HG03520 (cell line): ENCODE measurements around the gene FOXN1.

Experiments used
- ATAC-seq: cut with Tn5 transposase; IDR thresholded peaks from one replicate; pipeline ENCODE4 v1.9.1; 2021; ENCODE audit warnings: mild to moderate bottlenecking, moderate library complexity; ENCODE audit not compliant: unreplicated experiment

The FOXN1 gene

DNA sequence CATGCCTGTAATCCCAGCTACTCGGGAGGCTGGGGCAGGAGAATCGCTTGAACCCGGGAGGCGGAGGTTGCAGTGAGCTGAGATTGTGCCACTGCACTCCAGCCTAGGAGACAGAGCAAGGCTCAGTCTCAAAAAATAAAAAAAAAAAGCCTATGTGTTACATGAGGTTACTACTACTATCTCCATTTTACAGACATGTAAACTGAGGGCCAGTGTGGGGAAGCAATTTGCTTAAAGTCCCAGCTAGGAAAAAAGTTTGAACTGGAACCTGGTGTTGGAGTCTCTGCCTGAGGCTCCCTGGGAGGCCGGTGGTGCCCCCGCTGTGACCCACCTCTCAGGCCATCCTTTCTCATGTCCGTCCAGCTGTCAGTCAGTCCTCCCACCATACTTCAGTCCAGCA is 28.2 kb upstream of the FOXN1 start:
- ATAC-seq = no peak

DNA sequence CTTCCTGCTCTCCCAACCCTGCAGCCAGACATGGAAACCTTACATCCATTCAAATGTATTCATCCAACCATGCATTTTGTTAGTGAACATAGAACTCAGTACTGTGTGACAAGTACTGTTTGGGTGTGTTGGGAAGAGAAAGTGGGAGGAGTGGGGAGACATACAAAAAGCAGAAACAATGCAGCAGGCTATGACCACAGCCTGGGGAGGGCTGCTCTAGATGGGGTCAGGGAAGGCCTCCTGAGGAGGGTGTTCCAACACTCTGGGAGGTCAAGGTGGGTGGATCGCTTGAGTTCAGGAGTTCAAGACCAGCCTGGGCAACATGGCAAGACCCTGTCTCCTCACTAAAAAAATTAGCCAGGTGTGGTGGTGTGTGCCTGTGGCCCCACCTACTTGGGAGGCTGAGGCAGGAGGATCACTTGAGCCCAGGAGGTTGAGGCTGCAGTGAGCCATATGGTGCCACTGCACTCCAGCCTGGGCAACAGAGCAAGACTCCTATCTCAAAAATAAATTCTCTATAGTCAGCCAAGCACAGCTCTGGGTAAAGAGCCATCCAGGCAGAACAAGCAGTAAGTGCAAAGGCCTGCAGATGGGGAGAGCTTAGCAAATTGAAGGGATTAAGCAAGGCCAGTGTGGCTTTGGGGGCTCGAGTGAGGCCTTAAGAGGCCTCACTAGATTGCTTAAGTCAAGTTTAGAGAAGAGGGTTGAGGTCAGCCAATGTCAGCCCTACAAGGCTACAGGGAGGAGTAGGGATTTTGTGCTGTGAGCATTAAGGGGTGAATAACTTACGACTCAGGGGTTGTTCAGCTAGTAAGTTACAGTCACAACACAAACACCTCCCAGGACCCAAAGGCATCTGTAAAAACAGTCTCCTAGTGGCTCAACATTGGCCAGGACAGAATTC is 27.2 kb upstream of the FOXN1 start:
- ATAC-seq = no peak

DNA sequence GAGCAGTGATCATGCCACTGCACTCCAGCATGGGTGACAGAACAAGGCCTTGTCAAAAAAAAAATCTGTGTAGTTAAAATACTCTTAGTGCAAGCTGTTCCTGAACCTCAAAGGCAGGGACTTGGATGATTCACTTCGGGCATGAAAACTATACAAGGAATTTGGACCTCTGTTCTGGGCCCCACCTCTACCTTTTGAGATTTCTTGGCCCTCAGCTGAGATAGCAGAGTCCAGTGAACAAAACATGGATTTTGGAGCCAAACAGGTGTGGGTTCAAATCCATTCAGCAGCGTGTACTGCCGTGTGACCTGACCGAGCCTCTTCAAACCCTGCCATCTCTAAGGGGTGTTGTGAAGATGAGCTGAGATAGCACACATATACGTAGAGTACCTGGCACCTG is 25.9 kb upstream of the FOXN1 start:
- no peak for ATAC-seq

DNA sequence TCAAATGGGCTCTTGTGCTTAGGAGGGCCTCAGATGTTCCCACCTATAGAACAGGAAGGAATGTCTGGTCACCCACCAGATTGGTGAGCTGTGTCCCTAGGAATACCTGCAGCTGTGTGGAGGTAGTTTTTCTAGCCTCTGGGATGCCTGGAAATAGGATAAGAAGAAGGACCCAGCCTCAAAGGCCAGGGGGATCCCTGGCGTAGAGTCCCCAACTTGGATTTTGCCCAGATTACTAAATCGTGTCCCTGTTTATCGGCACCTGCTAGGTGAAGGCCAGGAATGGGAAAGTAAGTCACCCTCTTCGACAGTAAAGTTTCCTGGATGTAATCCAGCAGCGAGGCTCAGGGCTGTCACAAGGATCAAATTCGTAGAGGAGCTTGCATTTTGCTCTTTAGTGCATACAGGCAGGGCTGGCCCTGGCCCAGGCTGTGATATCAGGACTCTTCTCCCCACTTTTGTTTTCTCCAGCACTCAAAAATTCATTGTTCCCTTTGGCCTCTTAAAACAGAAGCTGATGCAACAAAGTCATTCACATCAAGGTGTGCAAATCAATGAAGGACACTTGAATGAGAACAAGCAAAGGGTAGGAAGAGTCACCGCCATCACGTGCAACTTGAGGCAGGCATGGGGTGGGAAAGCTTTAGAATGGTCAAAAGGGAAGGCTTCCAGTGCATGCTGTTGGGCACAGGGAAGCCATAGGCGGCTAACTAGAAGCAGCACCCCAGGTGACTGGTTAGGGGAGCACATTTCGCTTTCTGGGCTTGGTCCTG is 25.2 kb upstream of the FOXN1 start:
- no peak for ATAC-seq

DNA sequence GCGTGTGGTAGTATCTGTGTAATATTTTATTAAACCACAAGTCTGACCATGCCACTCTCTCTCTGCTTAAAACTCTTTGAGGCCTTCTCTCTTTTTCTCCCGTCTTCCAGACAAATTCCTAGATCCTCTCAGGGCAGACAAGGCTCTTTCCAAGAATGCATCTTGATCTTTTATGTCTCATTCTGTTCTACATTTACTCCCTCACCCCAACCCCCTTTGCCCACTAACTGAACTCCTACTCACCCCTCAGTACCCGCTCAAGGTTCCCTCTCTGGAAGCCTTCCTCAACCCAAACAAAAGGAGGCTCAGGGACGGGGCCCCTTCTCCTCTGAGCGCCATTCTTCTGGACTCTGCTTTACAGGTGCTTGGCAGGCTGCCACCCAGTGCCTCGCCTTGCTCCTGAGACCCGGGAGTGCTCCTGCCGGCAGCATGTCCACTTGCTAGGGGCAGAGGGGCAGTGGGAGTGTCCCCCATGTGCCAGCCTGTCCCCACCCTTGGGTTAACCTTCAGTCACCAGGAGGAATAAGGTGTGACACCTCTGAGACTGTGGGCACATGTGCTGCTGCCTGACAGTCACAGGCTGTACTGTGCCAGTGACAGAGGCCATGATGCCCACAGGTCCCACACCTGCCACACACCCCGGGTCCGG is 23.5 kb upstream of the FOXN1 start:
- no peak for ATAC-seq

DNA sequence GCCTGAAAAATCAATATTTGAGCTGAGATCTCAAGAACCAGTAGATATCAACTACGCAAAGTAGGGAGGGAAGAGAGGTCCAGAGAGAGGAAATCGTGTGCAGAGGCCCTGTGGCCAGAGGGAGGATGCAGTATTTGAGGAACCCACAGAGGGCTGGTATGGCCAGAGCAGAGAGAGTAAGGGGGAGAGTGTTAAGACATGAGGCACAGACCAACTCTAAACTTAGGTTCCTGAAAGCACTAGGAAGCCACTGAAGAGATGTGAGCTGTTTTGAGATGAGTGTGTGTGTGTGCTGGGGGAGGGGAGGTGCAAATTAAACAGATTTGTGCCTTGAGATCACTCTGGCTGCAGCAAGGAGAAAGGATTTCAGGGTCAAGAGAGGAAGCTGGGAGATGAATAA is 21.9 kb upstream of the FOXN1 start:
- ATAC-seq = peak; percentile 72

DNA sequence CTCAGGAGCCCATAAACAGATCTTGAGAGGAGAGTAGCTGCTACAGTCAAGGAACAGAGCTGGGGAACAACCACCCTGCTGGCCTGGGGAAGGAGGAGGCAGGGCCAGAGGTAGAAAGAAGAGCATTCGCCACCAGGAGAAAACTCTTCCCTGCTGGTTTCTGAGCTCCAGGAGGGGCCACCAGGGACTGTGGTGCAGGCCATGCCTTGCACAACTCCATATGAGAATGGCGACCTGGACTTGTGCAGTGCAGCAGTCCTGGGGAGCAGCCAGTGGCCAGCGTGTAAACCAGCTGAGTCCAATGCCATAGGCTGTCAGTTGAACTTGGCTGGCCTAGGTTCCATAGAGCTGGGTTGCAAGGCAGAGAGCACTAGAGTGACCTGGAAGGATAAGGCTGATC is 21.1 kb upstream of the FOXN1 start:
- no peak for ATAC-seq

DNA sequence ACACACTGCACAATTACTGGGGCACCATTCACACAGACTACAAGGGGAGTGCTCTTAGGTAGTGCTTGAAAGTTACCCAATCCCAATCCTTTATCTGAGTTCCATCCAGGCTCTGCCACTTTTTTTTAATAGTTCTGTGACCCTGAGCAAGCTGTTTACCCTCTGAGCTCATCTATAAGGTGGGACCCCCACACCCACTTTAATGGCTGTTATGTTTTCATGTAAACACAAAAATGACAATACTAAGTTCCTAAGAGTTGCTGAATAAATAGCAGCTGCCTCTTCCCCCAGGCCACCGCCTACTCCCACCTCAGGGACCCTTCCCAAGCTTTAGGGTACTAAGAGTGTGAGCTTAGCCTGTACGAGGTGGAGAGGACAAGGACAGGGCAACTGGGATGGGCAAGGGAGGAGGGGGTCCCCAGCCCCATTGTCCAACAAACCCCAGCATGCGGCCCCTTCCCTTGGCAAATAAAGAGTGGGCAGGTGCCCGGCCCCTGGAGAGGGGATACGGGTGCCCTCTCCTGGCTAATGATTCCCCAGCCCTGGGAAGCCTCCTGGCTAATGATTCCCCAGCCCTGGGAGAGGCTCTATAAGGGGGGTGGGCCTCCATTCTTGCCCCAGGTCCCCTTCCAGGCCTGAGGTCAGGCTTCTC is 18.1 kb upstream of the FOXN1 start:
- no peak for ATAC-seq

DNA sequence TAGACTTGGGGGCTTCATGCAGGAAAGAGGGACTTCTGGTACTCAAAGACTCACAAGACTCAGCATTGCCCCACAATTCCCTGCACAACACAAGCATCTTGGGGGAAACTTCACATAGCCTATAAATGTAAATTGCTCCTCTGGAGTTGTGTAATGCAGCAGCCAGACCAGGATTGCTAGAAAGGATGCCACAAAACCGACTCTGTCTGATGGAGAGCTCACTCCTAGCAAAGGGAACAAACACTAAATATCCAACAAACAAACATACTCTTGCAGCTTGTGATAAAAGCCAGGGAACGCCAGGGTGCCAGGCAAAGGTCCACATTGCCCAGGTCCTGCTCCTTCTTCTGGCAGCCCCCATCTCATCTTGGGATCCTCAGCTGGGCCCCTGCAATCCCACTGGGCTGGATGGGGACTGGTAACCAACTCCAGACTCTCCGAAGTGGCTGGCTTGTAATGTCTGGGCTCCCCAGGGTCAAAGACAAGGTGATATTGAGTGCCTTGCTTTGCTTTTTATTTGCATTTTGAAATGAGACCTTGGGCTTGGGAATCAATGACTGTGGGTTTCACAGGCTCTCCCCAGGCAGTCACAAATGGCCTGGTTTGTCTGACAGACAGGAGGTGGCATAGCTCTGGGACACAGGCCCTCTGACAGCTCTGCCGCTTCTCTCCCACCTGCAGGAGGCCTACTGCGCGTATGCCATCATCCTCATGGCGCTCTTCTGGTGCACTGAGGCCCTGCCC is 17.4 kb upstream of the FOXN1 start:
- no peak for ATAC-seq

DNA sequence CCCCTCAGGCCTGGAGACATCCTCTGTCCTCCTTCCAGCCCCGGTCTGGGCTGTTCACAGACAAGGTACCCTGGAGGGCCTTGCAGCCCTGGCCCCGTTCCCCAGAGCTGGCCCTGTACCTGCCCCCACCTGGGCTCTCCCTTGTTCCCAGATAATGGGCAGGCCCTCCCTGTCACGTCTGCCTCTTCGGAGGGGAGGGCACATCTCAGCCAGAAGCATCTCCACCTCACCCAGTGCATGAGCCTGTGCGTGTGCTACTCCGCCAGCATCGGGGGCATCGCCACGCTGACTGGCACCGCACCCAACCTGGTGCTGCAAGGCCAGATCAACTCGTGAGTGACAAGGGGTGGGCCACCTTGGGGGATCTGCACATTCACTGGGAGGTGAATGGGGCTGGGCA is 14.9 kb upstream of the FOXN1 start:
- ATAC-seq = no peak

DNA sequence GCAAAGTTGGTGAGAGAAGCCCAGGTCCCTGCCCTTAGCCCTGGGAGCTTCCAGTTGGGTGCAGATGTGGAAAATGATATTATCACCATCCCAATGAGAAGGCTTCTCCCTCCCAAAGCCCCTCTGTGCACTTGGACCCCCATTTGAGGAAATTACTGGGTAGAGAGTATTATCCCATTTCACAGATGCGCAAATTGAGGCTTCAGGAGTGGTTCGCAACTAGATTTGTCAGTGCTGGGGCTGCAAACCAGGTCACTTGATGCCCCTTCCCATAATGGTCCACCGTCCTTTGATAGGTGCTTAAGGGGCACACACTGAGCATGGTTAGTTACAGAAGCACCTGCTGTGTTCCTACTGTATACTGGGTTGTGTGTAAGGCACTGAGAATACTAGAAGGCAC is 14.3 kb upstream of the FOXN1 start:
- ATAC-seq = no peak

DNA sequence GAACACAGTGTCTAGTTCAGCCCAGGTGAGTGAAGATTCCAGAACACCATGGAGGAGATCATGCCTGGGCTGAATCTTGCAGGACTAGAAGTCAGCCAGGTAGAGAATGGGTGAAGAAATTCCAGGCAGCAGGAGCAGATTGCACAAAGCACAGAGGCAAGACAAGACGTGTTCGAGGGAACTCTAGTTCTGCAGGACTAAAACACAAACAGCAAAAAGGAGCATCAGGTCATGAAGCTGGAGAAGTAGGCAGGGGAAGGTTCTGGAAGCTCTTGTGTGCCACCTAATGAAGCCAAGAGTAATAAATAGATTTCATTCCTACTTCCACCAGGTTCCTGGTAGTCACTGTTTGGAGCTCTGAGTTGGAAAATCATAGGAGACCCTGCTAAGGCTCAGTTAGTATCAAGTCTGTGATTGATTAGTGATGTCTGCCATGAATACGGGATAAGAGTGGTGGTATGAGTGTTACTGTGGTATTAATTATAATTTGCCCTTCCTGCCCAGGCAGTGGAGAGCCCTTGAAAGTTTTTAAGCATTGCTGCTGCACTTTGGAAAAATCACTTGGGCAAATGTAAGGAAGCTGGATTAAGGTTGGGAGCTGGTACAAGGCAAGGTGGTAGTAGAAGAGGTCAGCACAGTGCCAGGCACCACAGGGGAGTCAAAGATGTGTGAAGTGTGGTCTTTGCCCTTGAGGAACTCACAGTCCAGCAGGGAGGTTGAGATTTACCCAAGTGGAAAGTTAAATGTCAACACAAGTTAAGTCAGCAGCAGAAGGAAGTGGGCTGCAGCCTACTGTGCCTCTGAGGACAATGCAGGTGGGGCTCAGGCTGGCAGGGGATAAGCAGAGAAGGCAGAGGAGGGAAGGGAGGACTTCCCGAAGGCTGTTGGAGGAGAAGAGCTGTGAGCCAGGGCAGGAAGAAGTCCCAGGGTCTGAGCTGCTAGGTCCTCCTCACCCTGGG is 13.5 kb upstream of the FOXN1 start:
- ATAC-seq = no peak

DNA sequence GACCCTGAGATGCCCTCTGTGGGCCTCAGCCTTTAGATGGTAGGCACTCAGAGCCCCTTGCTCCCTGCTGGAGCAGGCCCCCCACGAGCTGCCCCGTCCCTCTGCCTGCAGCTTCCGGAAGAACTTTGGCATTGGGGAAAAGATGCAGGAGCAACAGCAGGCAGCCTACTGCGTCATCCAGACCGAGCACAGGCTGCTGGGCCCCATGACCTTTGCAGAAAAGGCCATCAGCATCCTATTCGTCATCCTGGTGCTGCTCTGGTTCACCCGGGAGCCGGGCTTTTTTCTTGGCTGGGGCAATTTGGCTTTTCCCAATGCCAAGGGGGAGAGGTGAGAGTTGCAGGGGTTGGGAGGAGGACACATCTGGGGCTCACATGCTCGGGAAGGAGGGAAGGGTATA is 12.7 kb upstream of the FOXN1 start:
- no peak for ATAC-seq

DNA sequence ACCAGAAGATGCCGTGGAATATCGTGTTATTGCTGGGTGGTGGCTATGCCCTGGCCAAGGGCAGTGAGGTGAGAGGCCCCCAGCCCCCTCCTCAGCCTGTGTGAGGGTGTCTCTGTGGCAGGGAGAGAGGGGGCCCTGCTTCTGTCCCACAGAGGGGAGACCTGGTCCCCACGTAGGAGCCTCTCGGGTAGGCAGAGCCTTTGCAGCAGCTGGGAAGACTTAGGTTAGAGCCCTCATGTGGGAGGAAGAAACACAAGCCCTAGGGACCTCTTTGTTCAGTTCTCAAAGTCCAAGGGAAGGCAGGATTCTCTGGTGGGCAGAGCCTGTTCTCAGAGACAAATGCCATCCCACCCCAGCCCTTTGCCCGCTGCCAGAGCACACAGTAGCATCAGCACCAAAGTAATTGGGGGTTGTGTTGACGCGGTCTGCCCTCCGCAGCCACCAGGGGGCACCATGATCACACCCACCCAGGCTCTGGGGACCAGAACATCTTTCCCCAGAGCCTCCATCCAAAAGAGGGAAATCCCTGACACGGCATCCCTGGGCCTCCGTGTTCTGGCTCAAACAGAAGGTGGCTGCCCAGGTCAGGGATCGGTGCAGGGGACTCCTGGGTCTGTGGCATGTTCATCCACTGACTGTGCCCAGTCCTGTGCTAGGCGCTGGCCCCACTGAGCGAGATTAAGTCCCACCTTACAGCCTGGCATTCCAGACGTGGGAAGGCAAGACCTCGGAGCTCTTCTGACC is 11.5 kb upstream of the FOXN1 start:
- no peak for ATAC-seq

DNA sequence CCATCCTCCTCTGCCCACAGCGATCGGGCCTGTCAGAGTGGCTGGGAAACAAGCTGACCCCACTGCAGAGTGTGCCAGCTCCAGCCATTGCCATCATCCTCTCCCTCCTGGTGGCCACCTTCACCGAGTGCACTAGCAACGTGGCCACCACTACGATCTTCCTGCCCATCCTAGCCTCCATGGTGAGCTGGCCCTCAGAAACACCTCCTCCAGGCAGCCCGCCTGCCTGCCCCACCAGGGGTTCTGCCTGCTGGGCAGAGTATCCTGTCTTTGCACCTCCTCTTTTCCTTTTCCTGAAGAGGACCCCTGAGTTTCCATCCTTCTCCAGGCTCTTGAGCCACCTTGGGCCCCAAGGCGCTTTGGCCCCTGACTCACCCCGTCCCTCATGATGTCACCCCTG is 10.5 kb upstream of the FOXN1 start:
- no peak for ATAC-seq

DNA sequence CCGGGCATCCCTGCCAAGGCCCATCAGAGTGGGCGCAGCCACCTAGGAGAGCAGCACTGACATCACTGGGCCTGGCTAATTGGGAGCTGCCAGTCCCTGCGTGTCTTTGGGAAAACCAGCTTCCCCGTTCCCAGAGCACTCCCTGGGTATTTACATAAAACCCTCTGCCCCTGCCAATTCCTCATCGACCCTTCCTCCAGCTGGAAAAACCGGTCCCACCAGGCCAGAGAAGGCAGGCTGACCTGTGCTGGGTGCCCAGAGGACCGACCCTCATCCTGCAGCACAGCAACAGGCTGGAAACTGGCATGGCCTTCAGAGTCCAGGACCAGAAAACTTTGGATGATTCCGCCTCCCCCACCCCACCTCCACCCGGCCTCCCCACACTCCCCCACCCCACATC is 8.2 kb upstream of the FOXN1 start:
- ATAC-seq = no peak

DNA sequence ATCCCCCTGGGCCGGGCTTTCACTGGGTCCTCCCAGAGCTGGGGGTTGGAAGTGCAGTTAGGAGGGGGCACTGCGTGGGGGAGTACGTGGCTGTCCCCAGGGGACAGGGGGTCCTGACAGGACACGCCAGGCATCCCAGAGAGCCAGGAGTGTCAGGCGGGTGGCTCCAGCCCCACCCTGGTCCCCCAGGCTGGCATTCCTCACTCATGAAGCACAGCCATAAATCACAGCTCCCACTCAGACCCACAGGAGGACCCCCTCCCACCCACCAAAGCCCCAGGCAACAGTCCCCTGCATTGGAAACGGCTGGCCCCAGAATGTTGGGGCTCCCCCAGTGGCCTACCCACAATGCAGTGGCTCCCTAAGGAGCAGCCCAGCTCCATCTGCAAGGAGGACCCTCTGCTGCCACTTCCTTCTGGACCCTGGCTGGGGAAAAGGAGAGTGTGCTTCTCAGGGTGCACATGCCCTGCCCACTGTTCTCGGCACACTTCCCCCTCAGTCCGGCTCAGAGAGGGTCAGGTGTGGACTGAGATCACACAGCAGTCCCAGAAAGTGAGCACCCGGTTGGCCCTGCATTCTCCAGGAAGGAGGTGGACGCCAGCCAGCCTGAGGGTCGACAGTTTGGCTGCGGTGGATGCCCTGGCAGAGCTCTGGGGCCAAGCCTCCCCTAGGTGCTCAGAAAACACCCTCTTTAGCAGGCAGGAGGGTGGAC is 7.3 kb upstream of the FOXN1 start:
- no peak for ATAC-seq

DNA sequence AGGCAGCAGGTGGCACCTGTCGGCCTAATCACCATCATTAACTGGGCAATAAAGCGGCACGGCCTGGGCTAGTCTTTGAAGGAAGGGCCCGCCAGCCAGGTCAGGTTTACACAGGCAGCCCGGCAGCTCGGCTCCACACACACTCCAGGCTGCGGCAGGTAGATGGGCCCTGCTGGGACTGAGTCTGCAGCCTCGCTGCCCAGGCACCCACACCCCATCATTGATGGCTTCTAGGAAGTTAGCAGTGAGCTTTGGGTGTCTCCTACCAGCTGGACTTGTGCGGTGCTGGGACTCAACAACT is 6.8 kb upstream of the FOXN1 start:
- no peak for ATAC-seq
